ENCODE results near the gene PRSS50. TPM values are rescaled to one million over a fixed set of nuclear protein-coding genes. Genes with fewer than 3 reads are reported as not detected.

Gene PRSS50
- total RNA-seq, 1 donor from 2014 or later = not detected

DNA sequence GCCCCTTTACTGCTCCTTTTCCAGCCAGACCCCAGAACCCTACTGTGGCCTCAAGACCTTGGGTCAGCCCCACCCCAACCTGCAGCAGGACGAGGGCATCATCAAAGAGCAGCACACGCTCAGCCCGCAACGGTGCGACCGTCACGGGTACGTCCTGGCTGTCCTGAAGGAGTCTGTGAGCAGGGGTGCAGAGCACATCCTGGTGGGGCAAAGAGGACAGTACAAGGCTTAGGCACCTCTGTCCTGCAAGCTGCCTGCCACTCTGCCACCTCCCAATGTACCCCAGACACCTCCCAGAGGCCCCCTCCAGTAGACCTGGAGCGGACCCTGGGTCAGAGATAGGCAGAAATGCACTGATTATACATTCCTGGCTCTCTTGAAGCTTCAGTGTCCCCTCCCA is 32.2 kb downstream of the PRSS50 start:
- Mint-ChIP-seq H3K27me3 (ENCODE audit: low read depth) (no peaks in the 10 kb centered on the region), H3K27ac (no peak overlapping the region)

DNA sequence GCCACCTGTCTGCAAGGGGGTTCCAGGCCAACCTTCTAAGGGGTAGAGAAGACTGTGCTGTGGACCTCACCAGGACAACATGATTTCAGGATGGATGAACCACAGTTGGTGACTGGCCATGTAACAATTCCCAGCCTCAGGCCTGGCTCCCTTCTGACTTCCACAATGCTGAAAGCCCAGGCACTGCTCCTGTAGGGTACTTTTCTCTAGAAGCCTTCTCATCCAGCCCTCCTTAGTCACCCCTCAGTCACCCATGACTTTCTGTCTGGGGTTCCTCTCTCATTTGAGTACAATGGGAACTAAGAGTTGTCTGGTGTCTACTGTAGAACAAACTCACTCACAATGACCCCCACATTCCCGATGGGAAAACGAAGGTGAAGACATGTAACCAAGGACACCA is 32.8 kb downstream of the PRSS50 start:
- Mint-ChIP-seq H3K36me3 (ENCODE audit: low read depth) (no peaks in the 10 kb centered on the region), H3K4me3 (ENCODE audit: low read depth) (no peak overlapping the region), H3K9me3 (no peaks in the 10 kb centered on the region), H3K27me3 (ENCODE audit: low read depth) (no peaks in the 10 kb centered on the region), H3K27ac (no peak overlapping the region), H3K4me1 (ENCODE audit: low read depth) (no peaks in the 10 kb centered on the region)
- intact Hi-C loops (cut with micrococcal nuclease) = no loop called here
- DNase-seq (ENCODE audit: low spot score) = no peak

More for the DNA sequence above, 32.2 kb downstream of the PRSS50 start:
- intact Hi-C loops (cut with micrococcal nuclease) = no loop called here
- H3K9me3 Mint-ChIP-seq = no peaks in the 10 kb centered on the region
- H3K36me3 Mint-ChIP-seq (ENCODE audit: low read depth) = no peaks in the 10 kb centered on the region
- no peak overlapping the region for H3K4me3 Mint-ChIP-seq (ENCODE audit: low read depth)
- no peaks in the 10 kb centered on the region for H3K4me1 Mint-ChIP-seq (ENCODE audit: low read depth)
- no peak for DNase-seq (ENCODE audit: low spot score)

DNA sequence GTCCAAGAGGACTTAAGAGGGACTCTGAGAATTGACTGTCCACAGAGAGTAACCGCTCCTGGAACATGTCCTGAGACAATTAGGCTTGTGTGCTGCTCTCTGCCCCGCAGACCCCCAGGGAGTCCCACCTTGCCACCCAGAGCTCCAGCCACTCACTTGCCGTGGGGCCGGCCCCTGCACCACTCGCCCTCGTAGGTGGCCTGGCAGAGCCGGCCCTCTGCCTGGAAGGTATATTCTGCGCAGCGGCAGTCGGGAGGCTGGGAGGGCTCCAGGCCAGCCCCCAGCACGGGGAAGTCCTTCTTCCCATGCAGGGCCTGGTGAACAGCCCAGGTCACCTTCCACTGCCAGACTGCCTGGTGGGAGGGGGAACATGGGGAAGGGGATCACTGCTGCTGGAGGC is 34.7 kb downstream of the PRSS50 start:
- Mint-ChIP-seq H3K9me3 (no peaks in the 10 kb centered on the region), H3K4me3 (ENCODE audit: low read depth) (no peak overlapping the region)
- intact Hi-C loops (cut with micrococcal nuclease) = no loop called here

DNA sequence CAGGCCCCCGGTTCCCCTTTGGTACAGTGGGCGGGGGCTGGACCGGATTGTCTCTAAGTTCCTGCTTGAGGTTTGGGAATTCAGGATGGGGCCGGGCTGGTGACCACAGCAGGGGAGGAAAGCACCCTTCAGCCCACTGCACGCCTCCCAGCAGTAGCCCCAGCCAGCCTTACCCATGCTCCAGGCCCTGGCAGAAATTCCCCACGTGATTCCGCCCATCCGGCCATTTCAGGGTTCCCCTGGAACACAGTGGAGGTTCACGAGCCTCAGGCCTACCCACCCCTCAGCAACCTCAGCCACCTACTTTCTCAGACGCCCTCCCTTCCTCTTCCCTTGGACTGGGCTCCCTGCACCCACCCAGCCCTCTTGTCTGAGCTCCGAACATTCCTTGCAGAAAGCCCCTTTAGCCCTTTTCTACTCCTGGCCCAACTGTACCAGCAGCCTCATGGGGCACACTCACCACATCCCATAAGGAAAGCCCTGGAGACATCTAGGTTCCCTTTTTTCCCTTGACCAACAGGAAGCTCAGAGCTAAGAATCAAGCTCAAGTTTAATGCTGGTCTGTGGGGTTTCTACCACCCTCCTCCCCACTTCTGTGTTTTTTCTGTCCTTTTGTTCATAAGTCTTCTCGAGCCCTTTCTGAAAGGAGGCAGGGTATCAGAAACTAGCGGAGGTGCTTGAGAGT is 35.7 kb downstream of the PRSS50 start:
- DNase-seq (ENCODE audit: low spot score) = no peak
- Mint-ChIP-seq H3K27me3 (ENCODE audit: low read depth) (no peaks in the 10 kb centered on the region), H3K4me3 (ENCODE audit: low read depth) (no peak overlapping the region), H3K9me3 (no peaks in the 10 kb centered on the region), H3K4me1 (ENCODE audit: low read depth) (no peaks in the 10 kb centered on the region), H3K27ac (no peak overlapping the region), H3K36me3 (ENCODE audit: low read depth) (no peaks in the 10 kb centered on the region)
- intact Hi-C loops (cut with micrococcal nuclease) = no loop called here

More for the DNA sequence above, 34.7 kb downstream of the PRSS50 start:
- Mint-ChIP-seq H3K27ac (no peak overlapping the region), H3K36me3 (ENCODE audit: low read depth) (no peaks in the 10 kb centered on the region), H3K4me1 (ENCODE audit: low read depth) (no peaks in the 10 kb centered on the region), H3K27me3 (ENCODE audit: low read depth) (no peaks in the 10 kb centered on the region)
- no peak for DNase-seq (ENCODE audit: low spot score)

DNA sequence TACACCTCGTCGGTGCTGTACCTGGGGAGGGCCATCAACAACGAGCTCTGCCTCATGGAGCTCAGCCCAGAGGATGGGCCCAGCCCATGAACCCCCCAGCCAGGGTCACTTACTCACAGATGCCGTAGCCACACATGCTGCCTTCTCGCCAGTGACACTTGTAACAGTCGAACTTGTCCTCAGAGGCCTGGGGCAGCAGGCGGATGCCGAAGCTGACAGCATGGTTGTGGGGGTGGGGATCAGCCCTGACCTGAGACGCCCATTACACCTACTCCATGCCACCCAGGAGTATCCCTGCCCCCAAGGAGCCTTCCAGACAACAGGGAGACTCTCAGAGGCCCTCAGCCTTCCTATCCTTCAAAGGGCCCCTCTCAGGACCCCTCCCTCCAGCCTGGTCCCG is 36.3 kb downstream of the PRSS50 start:
- Mint-ChIP-seq H3K4me1 (ENCODE audit: low read depth) (no peaks in the 10 kb centered on the region), H3K4me3 (ENCODE audit: low read depth) (no peak overlapping the region), H3K9me3 (no peaks in the 10 kb centered on the region), H3K27me3 (ENCODE audit: low read depth) (no peaks in the 10 kb centered on the region), H3K36me3 (ENCODE audit: low read depth) (no peaks in the 10 kb centered on the region), H3K27ac (no peak overlapping the region)
- intact Hi-C loops (cut with micrococcal nuclease) = no loop called here
- no peak for DNase-seq (ENCODE audit: low spot score)

DNA sequence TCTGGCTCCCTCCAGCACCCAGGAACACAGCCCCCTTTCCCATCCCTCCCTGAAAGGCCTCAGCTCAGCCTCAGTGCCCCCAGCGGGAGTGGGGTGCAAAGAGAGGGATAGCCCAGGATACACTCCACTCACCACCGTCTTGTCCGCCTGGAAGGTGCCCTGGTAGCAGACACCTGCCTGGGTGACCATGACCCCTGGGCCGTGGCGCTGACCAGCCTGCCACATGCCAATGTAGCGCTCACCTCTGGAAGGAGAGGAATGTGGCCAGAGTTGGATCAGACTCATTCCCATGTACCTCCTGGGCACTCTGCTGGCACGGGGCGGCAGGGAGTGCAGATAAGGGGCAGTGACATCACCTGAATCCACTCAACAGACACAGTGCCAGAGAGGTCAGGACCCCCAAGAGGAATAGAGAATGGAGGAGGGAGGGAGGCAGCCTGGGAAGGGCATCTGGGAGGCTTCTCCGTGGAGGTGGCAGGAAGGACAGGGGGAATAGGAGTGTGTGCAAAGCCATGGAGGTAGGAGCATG is 37.3 kb downstream of the PRSS50 start:
- no peak for DNase-seq (ENCODE audit: low spot score)
- no peaks in the 10 kb centered on the region for H3K27me3 Mint-ChIP-seq (ENCODE audit: low read depth)
- no peak overlapping the region for H3K4me3 Mint-ChIP-seq (ENCODE audit: low read depth)
- no peaks in the 10 kb centered on the region for H3K9me3 Mint-ChIP-seq
- intact Hi-C loops (cut with micrococcal nuclease) = no loop called here
- no peaks in the 10 kb centered on the region for H3K36me3 Mint-ChIP-seq (ENCODE audit: low read depth)
- no peak overlapping the region for H3K27ac Mint-ChIP-seq
- no peaks in the 10 kb centered on the region for H3K4me1 Mint-ChIP-seq (ENCODE audit: low read depth)

DNA sequence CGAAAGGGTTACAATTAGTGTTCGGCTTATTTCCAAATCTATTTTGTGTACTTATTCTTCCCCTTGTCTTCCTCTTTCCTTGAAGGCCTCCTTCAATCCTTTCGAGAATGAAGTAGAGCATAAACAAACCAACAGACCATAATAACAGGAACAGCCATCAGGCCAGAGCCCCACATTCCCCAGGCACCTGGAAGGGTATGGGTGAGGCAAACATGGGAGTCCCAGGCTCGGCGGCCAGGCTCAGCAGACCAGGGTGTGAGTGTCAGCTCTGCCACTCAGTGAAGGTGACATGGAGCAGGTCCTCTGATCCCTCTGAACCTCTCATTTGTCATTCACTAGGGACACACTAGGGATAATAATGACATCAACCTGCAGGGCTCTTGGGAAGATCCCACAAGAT is 38.0 kb downstream of the PRSS50 start:
- H3K9me3 Mint-ChIP-seq = no peaks in the 10 kb centered on the region
- no peaks in the 10 kb centered on the region for H3K4me1 Mint-ChIP-seq (ENCODE audit: low read depth)
- H3K4me3 Mint-ChIP-seq (ENCODE audit: low read depth) = no peak overlapping the region
- H3K27me3 Mint-ChIP-seq (ENCODE audit: low read depth) = no peaks in the 10 kb centered on the region
- H3K36me3 Mint-ChIP-seq (ENCODE audit: low read depth) = no peaks in the 10 kb centered on the region
- H3K27ac Mint-ChIP-seq = no peak overlapping the region
- no peak for DNase-seq (ENCODE audit: low spot score)
- intact Hi-C loops (cut with micrococcal nuclease) = no loop called here

DNA sequence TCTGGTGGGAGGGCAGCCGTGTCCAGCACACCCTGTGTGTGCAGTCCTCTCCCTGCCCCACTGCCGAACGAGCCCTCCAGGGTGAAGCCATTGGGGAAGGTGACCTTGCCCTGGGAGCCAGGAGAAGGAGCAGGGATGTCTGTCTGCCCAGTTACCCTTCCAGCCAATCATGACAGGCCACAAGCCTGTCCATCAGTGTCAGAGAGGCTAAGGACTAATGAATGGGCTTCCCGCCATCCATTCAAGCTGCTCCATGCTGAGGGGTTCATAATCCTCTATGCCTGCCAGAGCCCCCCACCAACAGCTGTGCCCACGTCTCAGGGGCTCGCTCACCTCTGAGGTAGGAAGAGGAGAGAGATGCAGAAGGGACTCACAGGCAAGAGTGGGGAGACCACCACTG is 39.4 kb downstream of the PRSS50 start:
- DNase-seq (ENCODE audit: low spot score) = no peak
- Mint-ChIP-seq H3K4me1 (ENCODE audit: low read depth) (no peaks in the 10 kb centered on the region), H3K27ac (no peak overlapping the region), H3K9me3 (no peaks in the 10 kb centered on the region), H3K4me3 (ENCODE audit: low read depth) (no peak overlapping the region), H3K36me3 (ENCODE audit: low read depth) (no peaks in the 10 kb centered on the region), H3K27me3 (ENCODE audit: low read depth) (no peaks in the 10 kb centered on the region)
- intact Hi-C loops (cut with micrococcal nuclease) = no loop called here

DNA sequence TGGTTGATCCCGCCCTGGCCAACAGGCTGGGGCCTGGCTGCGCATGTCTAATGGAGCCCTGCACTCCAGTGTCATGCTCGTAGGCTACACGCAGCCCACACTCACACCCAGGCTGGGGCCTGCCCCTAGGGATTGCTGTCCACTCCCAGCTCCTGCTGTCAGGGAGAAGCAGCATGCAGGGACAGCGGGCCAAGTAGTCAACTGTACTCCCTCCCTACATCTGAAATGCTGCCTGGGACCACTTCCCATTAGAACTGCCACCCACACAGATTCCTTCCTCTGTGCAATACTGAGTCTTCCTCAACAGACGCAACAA is 40.3 kb downstream of the PRSS50 start:
- Mint-ChIP-seq H3K4me3 (ENCODE audit: low read depth) (no peak overlapping the region), H3K36me3 (ENCODE audit: low read depth) (no peaks in the 10 kb centered on the region), H3K4me1 (ENCODE audit: low read depth) (no peaks in the 10 kb centered on the region), H3K27me3 (ENCODE audit: low read depth) (no peaks in the 10 kb centered on the region), H3K9me3 (no peaks in the 10 kb centered on the region), H3K27ac (no peak overlapping the region)
- no peak for DNase-seq (ENCODE audit: low spot score)
- intact Hi-C loops (cut with micrococcal nuclease) = no loop called here

DNA sequence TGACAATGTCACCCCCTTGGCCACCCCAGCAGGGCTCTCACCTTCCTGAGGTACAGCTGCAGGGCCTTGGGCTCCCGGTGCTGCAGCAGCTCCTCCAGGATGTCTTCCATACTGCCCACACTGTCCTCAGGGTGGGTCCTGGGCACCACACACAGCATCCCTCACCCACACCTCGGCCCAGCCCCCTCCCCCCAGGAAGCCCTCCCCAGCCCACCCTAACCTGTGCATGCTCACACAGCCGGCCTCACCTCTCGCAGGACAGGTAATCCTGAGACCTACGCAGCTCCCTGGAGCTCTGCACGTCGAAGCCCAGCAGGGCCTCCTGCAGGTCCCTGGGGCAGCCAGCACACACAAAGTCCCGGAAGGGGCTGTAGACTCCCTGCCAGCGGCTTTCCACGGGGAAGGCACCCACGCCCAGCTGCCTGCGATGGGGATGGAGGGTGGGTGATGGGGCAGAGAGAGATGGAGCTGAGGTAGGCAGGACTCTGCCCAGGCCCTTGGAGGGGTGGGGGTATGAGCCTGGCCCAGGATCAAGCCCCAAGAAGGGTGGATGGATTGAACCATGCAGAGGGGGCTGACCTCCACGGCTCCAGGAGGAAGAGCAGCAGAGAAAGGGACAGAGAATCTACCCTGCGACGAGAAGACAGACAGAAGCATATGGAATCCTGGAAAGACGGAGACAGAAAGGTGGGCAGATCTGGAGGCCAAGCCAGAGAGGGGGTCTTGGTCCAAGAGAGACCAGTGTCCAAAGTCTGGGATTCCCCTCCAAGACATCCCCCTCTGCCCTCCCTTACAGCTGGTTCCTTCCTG is 40.9 kb downstream of the PRSS50 start:
- intact Hi-C loops (cut with micrococcal nuclease) = no loop called here
- no peak overlapping the region for H3K4me3 Mint-ChIP-seq (ENCODE audit: low read depth)
- no peaks in the 10 kb centered on the region for H3K27me3 Mint-ChIP-seq (ENCODE audit: low read depth)
- no peak overlapping the region for H3K27ac Mint-ChIP-seq
- H3K9me3 Mint-ChIP-seq = no peaks in the 10 kb centered on the region
- H3K4me1 Mint-ChIP-seq (ENCODE audit: low read depth) = no peaks in the 10 kb centered on the region
- no peak for DNase-seq (ENCODE audit: low spot score)
- no peaks in the 10 kb centered on the region for H3K36me3 Mint-ChIP-seq (ENCODE audit: low read depth)

DNA sequence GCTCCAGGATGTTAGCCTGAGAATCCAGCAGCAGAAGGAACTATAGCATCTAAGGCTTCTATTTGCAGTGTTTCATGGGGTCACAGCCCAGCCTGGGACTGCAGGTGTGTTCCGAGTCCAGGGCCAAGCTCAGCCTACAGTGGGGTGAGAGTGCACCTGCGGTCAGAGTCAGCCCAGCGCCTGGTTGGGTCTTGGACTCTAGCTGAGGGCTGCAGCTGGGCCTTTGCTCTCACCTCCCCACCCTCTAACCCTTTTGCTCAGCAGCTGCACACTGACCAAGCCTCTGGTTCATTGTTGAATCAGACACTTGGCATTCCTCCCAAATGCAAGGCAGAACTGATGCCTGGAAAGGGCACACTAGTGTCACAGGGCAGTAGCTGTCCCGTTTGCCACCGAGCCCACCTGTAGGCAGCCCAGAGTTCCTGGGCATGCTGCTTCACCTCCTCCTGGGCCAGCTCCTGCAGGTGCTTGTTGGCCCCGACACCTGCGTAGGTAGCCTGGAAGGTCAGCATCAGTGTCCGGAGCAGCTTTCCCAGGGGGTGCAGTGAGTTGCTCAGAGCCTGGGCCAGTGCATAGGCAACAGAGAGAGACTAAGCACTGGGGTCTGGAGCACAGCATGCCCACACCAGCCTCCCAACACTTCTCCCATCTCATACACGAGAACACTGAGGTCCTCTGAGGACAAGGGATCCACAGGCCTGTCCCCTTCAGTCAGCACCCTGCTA is 41.7 kb downstream of the PRSS50 start:
- H3K36me3 Mint-ChIP-seq (ENCODE audit: low read depth) = no peaks in the 10 kb centered on the region
- no peaks in the 10 kb centered on the region for H3K9me3 Mint-ChIP-seq

DNA sequence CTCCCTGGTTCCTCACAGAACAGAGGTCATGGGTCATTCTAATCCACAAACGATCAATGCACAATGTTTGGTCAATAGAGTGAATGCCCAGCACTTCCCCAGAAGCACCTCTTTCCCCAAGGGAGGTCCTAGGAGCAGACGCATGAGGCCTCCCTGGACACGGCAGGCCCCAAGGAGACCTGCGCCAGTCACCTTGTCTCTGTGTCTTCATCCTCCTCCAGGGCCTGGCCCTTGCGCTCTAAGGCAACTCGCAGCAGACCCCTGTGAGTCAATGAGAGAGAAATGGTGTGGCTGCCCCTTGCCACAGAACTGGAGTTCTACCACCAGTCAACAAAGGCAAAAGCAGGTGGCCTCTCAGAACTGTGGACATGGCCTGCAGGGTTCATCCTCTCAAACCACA is 42.2 kb downstream of the PRSS50 start:
- DNase-seq (ENCODE audit: low spot score) = no peak
- intact Hi-C loops (cut with micrococcal nuclease) = no loop called here
- no peaks in the 10 kb centered on the region for H3K27me3 Mint-ChIP-seq (ENCODE audit: low read depth)
- no peaks in the 10 kb centered on the region for H3K36me3 Mint-ChIP-seq (ENCODE audit: low read depth)
- no peaks in the 10 kb centered on the region for H3K9me3 Mint-ChIP-seq
- H3K27ac Mint-ChIP-seq = no peak overlapping the region
- no peak overlapping the region for H3K4me3 Mint-ChIP-seq (ENCODE audit: low read depth)
- no peaks in the 10 kb centered on the region for H3K4me1 Mint-ChIP-seq (ENCODE audit: low read depth)

More for the DNA sequence above, 41.7 kb downstream of the PRSS50 start:
- intact Hi-C loops (cut with micrococcal nuclease) = no loop called here
- Mint-ChIP-seq H3K4me3 (ENCODE audit: low read depth) (no peak overlapping the region), H3K4me1 (ENCODE audit: low read depth) (no peaks in the 10 kb centered on the region), H3K27ac (no peak overlapping the region), H3K27me3 (ENCODE audit: low read depth) (no peaks in the 10 kb centered on the region)
- no peak for DNase-seq (ENCODE audit: low spot score)
